Lower lobe of right lung (tissue), 2 donors: ENCODE results near the gene MRPL42. TPM values are rescaled to one million over a fixed set of nuclear protein-coding genes. Genes with fewer than 3 reads are reported as not detected.

Source experiments
- ATAC-seq, 2 donors: fragments of 200-7000 bp; cut with Tn5 transposase; one replicate each; pipeline ENCODE4 v1.9.1; 2020 to 2022; ENCODE audit warnings: mild to moderate bottlenecking in 2 of 2, moderate library complexity in 2 of 2
- DNase-seq: peaks from one replicate; pipeline ENCODE4 v3.0.0-alpha.2; 2020
- H3K27ac ChIP-seq: fragments of 200-600 bp; one replicate; pipeline ENCODE4 v1.8.0; 2022
- H3K27me3 ChIP-seq: fragments of 200-600 bp; one replicate; pipeline ENCODE4 v1.8.0; 2022; ENCODE audit warnings: low read depth
- H3K36me3 ChIP-seq: fragments of 200-600 bp; one replicate; pipeline ENCODE4 v1.8.0; 2022; ENCODE audit warnings: mild to moderate bottlenecking
- H3K4me1 ChIP-seq: fragments of 200-600 bp; one replicate; pipeline ENCODE4 v1.8.0; 2022
- H3K4me3 ChIP-seq: fragments of 200-600 bp; one replicate; pipeline ENCODE4 v1.8.0; 2022; ENCODE audit warnings: mild to moderate bottlenecking
- H3K9me3 ChIP-seq: fragments of 200-600 bp; one replicate; pipeline ENCODE4 v1.8.0; 2022
- CTCF ChIP-seq: fragments of 200-600 bp; IDR thresholded peaks from one replicate; pipeline ENCODE4 v1.8.0; 2022; ENCODE audit warnings: antibody characterized with exemption, mild to moderate bottlenecking
- intact Hi-C: fragments of 100-400 bp; cut with DNase I; formaldehyde crosslinking; loops from one replicate; pipeline ENCODE4 v1.11.0; 2022
- long read RNA-seq: library from polyadenylated mRNA; unstranded; transcript quantifications from one replicate; pipeline ENCODE4 v2.0.0, GENCODE V29; 2021
- total RNA-seq: library from RNA; stranded (reverse); fragmentation: NEBNext Ultra II Directional; extraction: Animal tissue kit (Norgen Biotek cat#: 25700); gene quantifications from one replicate; pipeline ENCODE4 v1.2.1, GENCODE V29; 2021
- donor health status: DM: no; HTN: yes; CAD: no; lungs with severe emphysema.

The MRPL42 gene
- 44.4 TPM for total RNA-seq
- long read RNA-seq, full-length matches to known transcripts: 59 of 66 reads
- long read RNA-seq, partial matches to known transcripts: 1 of 66 reads
- long read RNA-seq, other reads (novel, unspliced or antisense): 6 of 66 reads

DNA sequence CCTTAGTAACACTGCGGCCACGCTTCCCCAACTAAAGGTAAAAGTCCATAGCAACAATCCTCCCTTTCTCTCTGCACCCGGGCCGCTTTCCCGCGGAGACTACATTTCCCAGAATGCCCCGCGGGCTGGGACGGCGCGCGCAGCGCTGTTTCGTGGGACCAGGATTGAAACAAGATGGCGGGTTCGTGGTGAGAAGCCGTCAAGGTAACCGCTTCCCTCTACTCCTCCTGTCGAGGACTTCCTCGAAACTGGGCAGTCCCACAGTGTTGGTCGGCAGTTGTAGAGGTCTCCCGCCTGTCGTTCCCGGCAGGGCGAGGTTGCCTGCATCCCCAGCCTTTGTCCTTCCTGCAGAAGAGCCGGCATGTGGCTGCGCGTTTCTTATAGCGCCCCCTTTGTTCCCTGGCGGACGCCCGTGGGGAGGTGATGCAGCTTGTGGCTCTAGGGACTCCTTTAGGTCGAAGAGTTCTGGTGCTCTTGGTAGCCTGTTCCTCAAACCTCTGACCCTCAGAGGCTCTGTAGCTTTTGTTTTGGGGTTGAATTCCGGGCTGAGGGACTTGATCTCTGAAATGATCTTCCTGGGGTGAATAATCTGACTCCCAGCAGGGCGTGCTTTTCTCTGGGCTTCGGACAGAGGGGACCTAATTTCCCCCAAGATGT is at the start of gene MRPL42:
Gene MRPL42, plus strand, starts transcription at position 164 of the 657 bp plus-strand sequence. CDS start 1,772 bp downstream, outside the sequence.
- Histone ChIP-seq H3K27me3 (no peaks in the 10 kb centered on the region), H3K9me3 (no peaks in the 10 kb centered on the region), H3K36me3 (peaks cover 15% of the 10 kb centered on the region), H3K4me1 (peaks cover 27% of the 10 kb centered on the region), H3K4me3 (peak within 1 kb of the TSS; percentile 89), H3K27ac (peak within 1 kb of the TSS; percentile 95)
- DNase-seq: peak; percentile 94
- intact Hi-C loops: no loop called here
- ATAC-seq: peak; percentile 97 to 99
- TF ChIP-seq CTCF: peak; percentile 82

GRCh38 chr12:93417967-93418480 is 49.3 kb upstream of the MRPL42 start:
- H3K9me3 ChIP-seq: no peaks in the 10 kb centered on the region
- DNase-seq: no peak
- H3K4me3 ChIP-seq: no peak overlapping the region
- no peak for ATAC-seq
- TF ChIP-seq CTCF: no peak
- H3K36me3 ChIP-seq: no peaks in the 10 kb centered on the region
- H3K27ac ChIP-seq: no peak overlapping the region
- no peaks in the 10 kb centered on the region for H3K27me3 ChIP-seq
- H3K4me1 ChIP-seq: peaks cover 58% of the 10 kb centered on the region
- intact Hi-C loops: no loop called here

DNA sequence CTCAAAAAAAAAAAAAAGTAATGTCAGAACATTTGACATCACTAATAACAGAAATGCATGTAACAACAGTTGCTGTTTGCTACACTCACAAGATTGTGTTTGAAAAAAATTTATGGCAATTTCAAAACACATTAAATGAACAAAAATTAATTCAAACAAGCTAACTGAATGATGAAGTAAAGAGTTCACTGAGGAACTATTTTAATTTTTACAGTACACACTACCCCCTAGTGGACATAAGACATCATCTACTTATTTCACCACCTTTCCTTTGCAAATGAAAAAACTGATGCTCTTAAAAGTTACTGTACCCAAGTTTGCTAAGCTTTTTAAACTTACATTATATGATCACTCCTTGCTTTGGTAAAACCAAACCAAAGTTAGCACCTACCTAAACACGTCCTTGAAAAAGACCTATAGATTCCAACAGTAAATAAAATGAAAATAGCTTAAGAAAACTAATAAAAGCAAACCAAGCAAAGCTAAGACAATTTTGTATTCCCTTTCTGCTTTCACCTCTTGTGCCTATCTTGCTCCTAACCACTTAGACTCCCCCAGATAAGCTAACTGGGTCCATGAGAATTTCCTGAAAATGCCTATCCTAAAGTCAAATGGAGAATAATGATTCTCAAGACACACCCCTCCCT is 47.8 kb upstream of the MRPL42 start:
- TF ChIP-seq CTCF: peak; percentile 71
- ATAC-seq: peak; percentile 58 to 74
- DNase-seq: no peak

DNA sequence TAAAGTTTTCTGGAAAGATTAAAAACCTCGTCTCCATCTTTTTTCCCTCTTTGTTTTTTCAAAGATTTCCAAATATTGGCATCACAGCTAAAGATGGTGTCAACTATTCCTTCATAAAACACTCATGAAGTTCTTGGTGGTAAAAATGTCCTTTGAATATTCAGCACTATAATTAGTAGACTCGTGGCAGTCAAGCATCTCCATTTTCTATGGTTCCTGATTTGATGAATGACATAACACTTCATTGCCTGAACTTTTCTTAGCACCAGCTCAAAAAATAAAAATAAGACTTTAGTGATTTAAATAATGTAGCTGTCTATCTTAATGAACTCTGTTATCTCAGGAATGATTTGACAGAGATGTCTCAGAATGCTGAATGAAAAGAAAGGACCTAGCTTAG is 45.3 kb upstream of the MRPL42 start:
- no peaks in the 10 kb centered on the region for H3K36me3 ChIP-seq
- DNase-seq (no peak), ATAC-seq (no peak)
- TF ChIP-seq CTCF: no peak
- H3K4me3 ChIP-seq: no peak overlapping the region
- no peak overlapping the region for H3K27ac ChIP-seq
- no peaks in the 10 kb centered on the region for H3K9me3 ChIP-seq
- intact Hi-C loops: no loop called here
- no peaks in the 10 kb centered on the region for H3K27me3 ChIP-seq
- H3K4me1 ChIP-seq: peaks cover 77% of the 10 kb centered on the region

More for the DNA sequence above, 47.8 kb upstream of the MRPL42 start:
- Histone ChIP-seq H3K4me1 (peaks cover 59% of the 10 kb centered on the region), H3K36me3 (no peaks in the 10 kb centered on the region), H3K27ac (no peak overlapping the region), H3K27me3 (no peaks in the 10 kb centered on the region), H3K4me3 (no peak overlapping the region), H3K9me3 (no peaks in the 10 kb centered on the region)
- intact Hi-C loops: no loop called here

DNA sequence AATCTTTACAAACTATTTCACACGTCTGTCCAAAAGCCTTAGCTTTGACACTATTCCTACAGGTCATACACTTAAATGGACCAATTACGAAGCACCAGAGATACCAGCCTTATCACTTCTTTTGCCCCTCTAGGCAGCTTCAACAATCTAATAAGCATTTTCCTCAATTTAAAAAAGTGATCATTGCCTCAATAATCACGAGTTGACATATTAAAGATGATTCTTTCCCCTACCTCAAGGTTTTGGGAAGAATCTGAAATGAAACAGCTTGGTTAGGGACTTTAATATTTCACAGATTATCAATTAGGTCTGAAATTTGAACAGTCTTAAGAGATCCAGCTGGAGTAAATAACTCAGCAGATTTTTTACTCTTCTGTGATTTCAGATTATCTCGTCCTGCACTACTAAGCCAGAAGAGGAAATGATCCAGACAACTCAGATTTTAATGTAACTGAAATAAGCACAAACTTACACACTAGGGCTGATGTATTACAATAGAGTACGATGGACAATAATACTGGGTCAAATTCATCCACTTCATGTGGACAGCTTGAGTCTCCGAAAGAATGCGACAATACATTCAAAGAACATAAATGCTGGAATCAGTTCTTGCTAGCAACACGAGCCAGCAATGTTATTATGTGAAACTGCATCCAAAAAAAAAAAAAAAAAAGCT is 41.4 kb upstream of the MRPL42 start:
- no peak for DNase-seq
- ATAC-seq: no peak
- Histone ChIP-seq H3K27me3 (no peaks in the 10 kb centered on the region), H3K27ac (no peak overlapping the region), H3K4me1 (peaks cover 94% of the 10 kb centered on the region), H3K4me3 (no peak overlapping the region), H3K9me3 (no peaks in the 10 kb centered on the region), H3K36me3 (no peaks in the 10 kb centered on the region)
- no peak for TF ChIP-seq CTCF
- intact Hi-C loops: no loop called here
